HepG2 (cell line): ENCODE measurements around the gene STK38L. TPM values are rescaled to one million over a fixed set of nuclear protein-coding genes. Genes with fewer than 3 reads are reported as not detected.
A peak's percentile ranks its signal among the peaks of the same experiment; 100 is the strongest.

Experiments used
- ATF1 ChIP-seq: IDR thresholded peaks from 2 replicates; pipeline ENCODE4 v1.6.1; 2016; ENCODE audit warnings: mild to moderate bottlenecking, control low read depth
- CAMTA2 ChIP-seq: sonication (generic); formaldehyde crosslinking; IDR thresholded peaks from 2 replicates; pipeline ENCODE4 v1.4.0; 2020; ENCODE audit warnings: mild to moderate bottlenecking, missing genetic modification reagents, borderline replicate concordance
- CENPBD1 ChIP-seq: sonication (generic); formaldehyde crosslinking; IDR thresholded peaks from 2 replicates; pipeline ENCODE4 v1.8.0; 2022; ENCODE audit warnings: missing genetic modification reagents, low read depth, mild to moderate bottlenecking, borderline replicate concordance
- ETV5 ChIP-seq: IDR thresholded peaks from 2 replicates; pipeline ENCODE4 v1.6.1; 2018; ENCODE audit warnings: missing biosample characterization, missing genetic modification reagents, inconsistent platforms, borderline replicate concordance
- FOSL2 ChIP-seq: sonication (generic); formaldehyde crosslinking; IDR thresholded peaks from 2 replicates; pipeline ENCODE4 v1.4.0; 2020; ENCODE audit warnings: missing genetic modification reagents
- IKZF4 ChIP-seq: sonication (generic); formaldehyde crosslinking; IDR thresholded peaks from 2 replicates; pipeline ENCODE4 v1.5.1; 2020; ENCODE audit warnings: borderline replicate concordance, mild to moderate bottlenecking, low read depth, missing genetic modification reagents; ENCODE audit errors: not compliant biosample characterization
- JUNB ChIP-seq: sonication (generic); formaldehyde crosslinking; IDR thresholded peaks from 2 replicates; pipeline ENCODE4 v1.8.0; 2022; ENCODE audit warnings: missing genetic modification reagents, mild to moderate bottlenecking, borderline replicate concordance
- MTF2 ChIP-seq: sonication (generic); formaldehyde crosslinking; IDR thresholded peaks from 2 replicates; pipeline ENCODE4 v1.5.0; 2020; ENCODE audit warnings: missing genetic modification reagents, borderline replicate concordance
- NAIF1 ChIP-seq: sonication (generic); formaldehyde crosslinking; IDR thresholded peaks from 2 replicates; pipeline ENCODE4 v1.5.0; 2020; ENCODE audit warnings: mild to moderate bottlenecking, missing genetic modification reagents, borderline replicate concordance
- ZBTB3 ChIP-seq: sonication (generic); formaldehyde crosslinking; IDR thresholded peaks from 2 replicates; pipeline ENCODE4 v1.4.0; 2020; ENCODE audit warnings: low read depth, mild to moderate bottlenecking, moderate library complexity, missing genetic modification reagents, borderline replicate concordance
- ZHX2 ChIP-seq, 2 experiments: sonication (generic) in 1 of 2; formaldehyde crosslinking in 1 of 2; IDR thresholded peaks; 2 replicates each; pipeline versions ENCODE4 v1.6.1 to v1.9.0; 2014 to 2022; ENCODE audit warnings: antibody characterized with exemption in 1 of 2, borderline replicate concordance in 1 of 2, inconsistent platforms in 1 of 2, low read depth in 1 of 2, missing genetic modification reagents in 1 of 2
- ZNF230 ChIP-seq: sonication (generic); formaldehyde crosslinking; IDR thresholded peaks from 2 replicates; pipeline ENCODE4 v1.4.0; 2020; ENCODE audit warnings: mild to moderate bottlenecking, missing genetic modification reagents
- ZNF607 ChIP-seq: sonication (generic); formaldehyde crosslinking; IDR thresholded peaks from 2 replicates; pipeline ENCODE4 v1.5.1; 2020; ENCODE audit warnings: missing genetic modification reagents, mild to moderate bottlenecking, borderline replicate concordance
- ZNF687 ChIP-seq: sonication (generic); formaldehyde crosslinking; IDR thresholded peaks from 2 replicates; pipeline ENCODE4 v1.5.1; 2020; ENCODE audit warnings: mild to moderate bottlenecking, missing genetic modification reagents, moderate library complexity
- polyA plus RNA-seq, 8 experiments: library from polyadenylated mRNA; depleted of rRNA in 3 of 8; stranded (reverse) in 7 of 8; unstranded in 1 of 8; fragments of >200 nt; fragmentation: Illumina TruSeq in 4 of 8; extraction: Trizol in 4 of 8; gene quantifications; 2 replicates each; pipeline versions ENCODE4 v1.2.1 to v1.2.3, GENCODE V29; 2011 to 2016; ENCODE audit warnings: low read depth in 4 of 8, missing spikeins in 1 of 8, mixed read lengths in 1 of 8; ENCODE audit not compliant: insufficient read depth in 1 of 8
- total RNA-seq, 5 experiments: library from RNA; depleted of rRNA; stranded (reverse); fragments of >200 nt; fragmentation: Illumina TruSeq; extraction: Trizol; gene quantifications; 2 replicates each; pipeline ENCODE4 v1.2.3, GENCODE V29; 2016; ENCODE audit warnings: low read depth in 1 of 5

STK38L gene
- total and polyA plus RNA-seq, 2 of the 13 experiments (the other 11 are each of a cell fraction or from before 2014, with no cell fraction given), result 6.1 to 26.4 TPM

- TF ChIP-seq ZNF230 (CRISPR knock-in tag), result peak; percentile 93
- no peak; the same call in 1 of the 2 replicates for TF ChIP-seq FOSL2 (CRISPR knock-in tag)
- TF ChIP-seq ZBTB3 (CRISPR knock-in tag), result no peak
- TF ChIP-seq CENPBD1 (CRISPR knock-in tag), result no peak
- peak; percentile 12; the same call in 1 of the 2 replicates for TF ChIP-seq ZHX2 (IDR thresholded peaks at IDR 0.05; ENCODE audit: low read depth)
- no peak for TF ChIP-seq ZHX2 (CRISPR knock-in tag; IDR thresholded peaks at IDR 0.05; ENCODE audit: borderline replicate concordance)
- 0 out of 2 replicates have a peak, but pooled peaks have one; percentile 48 for TF ChIP-seq MTF2 (CRISPR knock-in tag)
- TF ChIP-seq NAIF1 (CRISPR knock-in tag), result no peak
- TF ChIP-seq ATF1, result peak; percentile 67; the same call in 1 of the 2 replicates
- peak; percentile 74; the same call in 1 of the 2 replicates for TF ChIP-seq ZNF607
- peak; percentile 79 for TF ChIP-seq IKZF4
- no peak for TF ChIP-seq JUNB (CRISPR knock-in tag)
- TF ChIP-seq ETV5 (CRISPR knock-in tag), result no peak
- TF ChIP-seq CAMTA2 (CRISPR knock-in tag), result no peak
- TF ChIP-seq ZNF687 (CRISPR knock-in tag), result peak; percentile 89
Observed at GRCh38 chr12:27213830-27214787, 30.0 kb upstream of the STK38L start (continued).
